GM21786 (cell line): ENCODE measurements around the gene HSPB7.
A peak's percentile ranks its signal among the peaks of the same experiment; 100 is the strongest.
"Not testable (repeated sequence)": the region's sequence is repeated elsewhere in the genome, so short reads cannot be mapped to it uniquely, and the experiment has no call there.

Source experiments
- ATAC-seq: cut with Tn5 transposase; IDR thresholded peaks from one replicate; pipeline ENCODE4 v1.9.1; 2021; ENCODE audit not compliant: unreplicated experiment

HSPB7 gene

GRCh38 chr1:16051039-16051438, 33.2 kb upstream of the HSPB7 start:
- no peak for ATAC-seq

- ATAC-seq, result no peak
These were observed 32.5 kb upstream of the HSPB7 start for GRCh38 chr1:16050328-16050727.

- no peak for ATAC-seq
These were observed 30.8 kb upstream of the HSPB7 start for GRCh38 chr1:16048573-16049189.

- no peak for ATAC-seq
These were observed 30.1 kb upstream of the HSPB7 start for GRCh38 chr1:16047791-16048475.

- ATAC-seq, result no peak
These were observed 29.0 kb upstream of the HSPB7 start for GRCh38 chr1:16046842-16047241.

GRCh38 chr1:16043950-16044349, 26.1 kb upstream of the HSPB7 start:
- no peak for ATAC-seq

- no peak for ATAC-seq
These were observed 25.7 kb upstream of the HSPB7 start, which contains the start of gene CLCNKB for GRCh38 chr1:16043521-16043920. CLCNKB (plus strand) TSS chr1:16043782; CDS start chr1:16044493, 711 bp downstream.

GRCh38 chr1:16042654-16043053, 24.8 kb upstream of the HSPB7 start:
- not testable (repeated sequence) for ATAC-seq

GRCh38 chr1:16042096-16042495, 24.3 kb upstream of the HSPB7 start:
- ATAC-seq, result no peak

- ATAC-seq, result no peak
These were observed 23.4 kb upstream of the HSPB7 start for GRCh38 chr1:16041200-16041599.

GRCh38 chr1:16039871-16040270, 22.0 kb upstream of the HSPB7 start:
- not testable (repeated sequence) for ATAC-seq

- ATAC-seq, result no peak
These were observed 20.7 kb upstream of the HSPB7 start for GRCh38 chr1:16038620-16038912.

- not testable (repeated sequence) for ATAC-seq
These were observed 18.6 kb upstream of the HSPB7 start for GRCh38 chr1:16036461-16036860.

- ATAC-seq, result not testable (repeated sequence)
These were observed 15.3 kb upstream of the HSPB7 start for GRCh38 chr1:16033103-16033632.

- ATAC-seq, result peak; percentile 64
These were observed 14.7 kb upstream of the HSPB7 start for GRCh38 chr1:16032388-16033102.

GRCh38 chr1:16031551-16031950, 13.7 kb upstream of the HSPB7 start:
- ATAC-seq, result no peak

- no peak for ATAC-seq
These were observed 11.4 kb upstream of the HSPB7 start for GRCh38 chr1:16029288-16029687.

- not testable (repeated sequence) for ATAC-seq
These were observed 11.1 kb upstream of the HSPB7 start for GRCh38 chr1:16029003-16029268.

GRCh38 chr1:16028237-16029002, 10.6 kb upstream of the HSPB7 start:
- no peak for ATAC-seq

GRCh38 chr1:16026723-16027484, 9.1 kb upstream of the HSPB7 start:
- no peak for ATAC-seq

- ATAC-seq, result not testable (repeated sequence)
These were observed 8.5 kb upstream of the HSPB7 start for GRCh38 chr1:16026302-16026701.
